HG02759 (cell line): Measurements from ENCODE around the gene SLC24A1.
A peak's percentile ranks its signal among the peaks of the same experiment; 100 is the strongest.

Source experiments
- ATAC-seq: cut with Tn5 transposase; IDR thresholded peaks from one replicate; pipeline ENCODE4 v1.9.1; 2021; ENCODE audit warnings: mild to moderate bottlenecking, moderate library complexity; ENCODE audit not compliant: unreplicated experiment

Gene SLC24A1

DNA sequence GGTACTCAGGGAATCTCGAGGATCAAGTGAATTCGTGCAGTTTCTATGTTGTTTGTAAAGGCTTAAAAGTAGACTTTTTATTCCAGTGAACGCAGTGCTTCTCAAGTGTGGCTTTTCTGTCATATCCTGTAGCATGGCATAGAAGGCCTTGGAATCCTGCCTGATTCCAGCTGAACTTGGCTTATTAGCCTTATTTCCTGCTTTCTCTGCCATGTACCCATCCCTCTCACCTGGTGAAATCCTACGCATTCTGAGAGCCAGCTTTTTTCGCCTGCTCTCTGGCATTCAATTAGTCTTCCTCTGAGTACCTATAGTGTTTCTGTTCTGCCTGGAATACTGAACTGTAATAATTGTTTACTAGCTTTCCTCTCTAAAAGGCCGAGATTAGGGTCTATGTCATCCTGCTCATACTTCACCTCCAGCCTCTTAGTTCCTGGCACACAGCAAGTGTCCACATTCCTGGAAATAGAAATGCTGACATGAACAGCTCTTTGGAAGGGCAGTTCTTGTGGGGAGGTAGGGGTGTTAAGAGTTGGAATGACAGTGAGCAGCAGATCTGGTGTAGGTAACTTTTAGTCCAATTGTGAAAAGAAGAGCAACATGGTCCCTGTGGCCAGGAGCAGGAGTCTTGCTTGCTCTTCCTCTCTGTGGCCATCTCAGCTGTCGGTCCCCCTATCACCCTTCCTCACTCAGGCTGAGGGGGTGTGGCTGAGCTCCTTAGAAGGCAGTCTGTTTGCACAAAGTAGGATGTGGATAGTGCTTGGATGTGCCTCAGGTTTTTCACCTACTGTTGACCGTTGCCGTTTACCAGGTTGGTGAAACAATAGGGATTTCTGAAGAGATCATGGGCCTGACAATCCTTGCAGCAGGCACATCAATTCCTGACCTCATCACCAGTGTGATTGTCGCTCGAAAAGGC is 30.4 kb downstream of the SLC24A1 start:
- no peak for ATAC-seq

DNA sequence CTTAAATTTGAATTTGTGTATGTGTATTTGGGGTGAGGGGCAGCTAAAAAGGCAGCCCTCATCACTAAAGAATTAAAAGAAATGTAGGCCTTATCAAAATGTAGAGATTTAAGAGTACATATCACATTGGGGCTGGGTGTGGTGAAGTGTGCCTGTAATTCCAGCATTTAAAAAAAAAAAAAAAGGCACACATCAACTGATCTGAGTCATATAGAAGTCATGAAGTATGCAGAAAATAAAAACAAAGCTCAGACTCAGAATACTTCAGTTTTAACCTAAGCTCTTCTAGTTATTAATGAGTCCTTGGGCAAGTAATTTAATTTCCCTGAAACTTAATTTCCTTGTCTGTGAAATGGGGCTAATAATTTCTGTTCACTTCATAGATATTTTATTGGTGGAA is 31.6 kb downstream of the SLC24A1 start:
- ATAC-seq = no peak

DNA sequence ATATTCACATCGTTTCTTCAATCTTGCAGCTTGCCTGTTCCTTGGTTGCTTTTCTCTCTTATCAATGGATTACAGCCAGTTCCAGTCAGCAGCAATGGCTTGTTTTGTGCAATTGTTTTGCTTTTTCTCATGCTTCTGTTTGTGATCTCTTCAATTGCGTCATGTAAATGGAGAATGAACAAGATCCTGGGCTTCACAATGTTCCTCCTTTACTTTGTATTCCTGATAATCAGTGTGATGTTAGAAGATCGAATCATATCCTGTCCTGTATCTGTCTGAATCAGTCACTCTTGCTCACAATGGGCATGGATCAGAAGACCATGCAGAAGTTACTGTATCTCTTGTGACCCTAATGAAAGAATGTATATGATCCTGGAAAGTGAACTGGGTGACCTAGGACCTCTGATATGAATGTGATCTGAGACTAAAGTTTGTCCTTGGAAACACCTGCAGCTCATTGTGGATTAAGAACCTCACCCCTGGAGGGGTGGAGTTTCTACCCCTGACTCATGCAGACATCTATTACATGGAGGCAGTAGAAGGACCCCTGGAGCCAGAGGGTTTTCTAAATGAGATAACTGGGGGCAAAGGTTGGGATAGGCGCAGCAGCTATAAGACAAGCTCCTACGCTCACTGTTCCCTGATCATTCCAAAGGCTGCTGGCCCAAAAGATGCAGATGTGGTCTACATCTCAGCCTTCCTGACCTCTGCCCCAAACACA is 32.2 kb downstream of the SLC24A1 start:
- ATAC-seq = no peak

DNA sequence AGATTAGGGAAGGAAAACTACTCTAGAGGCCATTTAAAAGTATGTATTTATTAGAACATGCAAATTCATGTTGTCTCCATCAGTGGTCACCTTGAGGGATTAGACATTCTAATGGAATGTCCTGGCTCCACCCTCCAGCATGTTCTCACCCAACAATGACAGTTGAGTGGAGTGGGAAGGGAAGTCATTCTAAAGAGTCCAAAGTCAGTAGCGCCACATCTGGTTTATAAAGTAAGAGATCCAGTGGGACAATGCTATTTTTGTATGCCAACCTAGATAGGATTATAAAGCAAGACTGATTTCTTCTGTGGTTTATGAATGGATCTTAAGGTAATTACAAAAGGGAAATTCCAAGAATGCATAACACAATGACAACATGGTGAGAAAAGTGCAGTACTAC is 33.3 kb downstream of the SLC24A1 start:
- ATAC-seq = no peak

DNA sequence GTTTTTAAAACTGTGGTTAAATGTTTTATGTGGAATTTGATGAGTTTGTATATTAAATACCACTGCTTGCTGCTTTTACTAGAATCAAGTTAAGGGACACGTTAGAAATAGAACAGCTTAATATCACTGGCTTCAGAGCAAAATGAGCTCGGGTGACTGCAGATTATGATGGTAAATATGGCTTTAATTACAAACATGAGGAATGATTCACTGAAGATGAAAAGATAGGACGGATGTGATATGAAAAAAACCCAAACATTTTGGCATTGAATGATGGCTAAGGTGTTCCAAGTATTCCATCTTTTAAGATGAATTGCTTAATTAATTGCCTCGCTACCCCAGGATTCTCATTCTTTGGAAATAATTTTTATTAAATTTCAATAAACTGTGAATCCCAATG is 33.7 kb downstream of the SLC24A1 start:
- ATAC-seq = no peak

DNA sequence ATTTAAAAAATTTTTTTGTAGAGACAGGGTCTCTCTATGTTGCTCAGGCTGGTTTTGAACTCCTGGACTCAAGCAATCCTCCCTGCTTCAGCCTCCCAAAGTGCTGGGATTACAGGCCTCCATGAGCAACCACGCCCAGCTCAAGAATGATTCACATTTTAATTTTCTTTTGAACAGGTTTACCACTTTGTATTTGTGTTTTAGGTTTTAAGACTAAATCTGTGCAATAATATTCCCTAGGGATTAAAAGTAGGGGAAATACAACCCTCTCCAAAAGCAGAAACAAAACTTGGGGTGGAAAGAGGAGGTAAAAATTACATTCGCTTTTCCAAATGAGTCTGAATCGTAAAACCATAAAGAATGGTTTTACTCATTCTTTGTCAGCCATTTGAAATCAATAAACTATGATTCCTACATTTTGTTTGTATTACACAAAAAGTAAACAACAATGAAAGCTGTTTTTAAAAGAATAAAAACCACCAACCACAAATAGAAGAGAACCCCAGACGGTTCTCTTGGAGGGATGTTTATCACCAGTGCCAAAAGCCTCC is 37.8 kb downstream of the SLC24A1 start:
- no peak for ATAC-seq

DNA sequence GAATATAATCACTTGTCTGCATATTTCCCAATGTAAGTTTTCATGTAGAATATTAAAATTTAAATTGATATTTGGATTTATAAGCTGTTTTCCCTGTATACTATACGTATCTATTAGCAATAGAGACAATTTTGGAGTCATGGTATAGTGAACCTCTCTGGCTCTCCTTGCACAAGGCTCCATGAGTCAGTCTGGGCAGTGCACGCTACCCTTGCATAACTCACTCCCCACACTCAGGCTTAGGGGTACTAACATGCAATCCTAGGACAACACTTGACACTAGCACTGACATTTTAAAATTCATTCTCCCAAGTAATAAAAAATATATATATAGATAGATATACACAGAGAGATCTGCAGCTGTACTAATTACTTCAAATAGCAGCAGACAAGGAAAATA is 39.2 kb downstream of the SLC24A1 start:
- no peak for ATAC-seq

DNA sequence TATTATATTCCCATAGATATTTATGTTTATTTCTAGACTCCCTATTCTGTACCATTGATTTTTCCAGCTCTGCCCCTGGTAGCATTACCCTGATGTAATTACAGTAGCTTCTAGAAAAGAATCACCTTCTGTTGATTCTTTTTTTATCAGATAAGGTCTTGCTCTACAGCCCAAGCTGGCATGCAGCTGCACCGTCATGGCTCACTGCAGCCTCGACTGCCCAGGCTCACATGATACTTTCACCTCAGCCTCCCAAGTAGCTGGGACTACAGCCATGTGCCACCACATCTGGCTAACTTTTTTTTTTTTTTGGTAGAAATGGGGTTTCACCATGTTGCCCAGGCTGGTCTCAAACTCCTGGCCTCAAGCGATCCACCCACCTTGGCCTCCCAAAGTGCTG is 41.8 kb downstream of the SLC24A1 start:
- peak; percentile 85 for ATAC-seq

DNA sequence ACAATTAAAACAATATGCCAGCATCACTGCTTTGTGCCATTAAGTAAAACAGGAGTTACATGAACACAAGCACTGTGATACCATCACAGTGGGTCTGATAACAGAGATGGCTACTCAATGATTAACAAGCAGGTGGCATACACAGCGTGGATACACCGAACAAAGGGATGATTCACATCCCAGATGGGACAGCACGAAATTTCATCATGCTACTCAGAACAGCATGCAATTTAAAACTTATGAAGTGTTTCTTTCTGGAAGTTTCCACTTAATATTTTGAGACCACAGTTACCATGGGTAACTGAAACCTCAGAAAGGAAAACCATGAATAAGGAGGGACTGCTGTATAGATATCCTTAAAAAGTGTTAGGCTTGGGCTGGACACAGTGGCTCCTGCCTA is 44.5 kb downstream of the SLC24A1 start:
- no peak for ATAC-seq

DNA sequence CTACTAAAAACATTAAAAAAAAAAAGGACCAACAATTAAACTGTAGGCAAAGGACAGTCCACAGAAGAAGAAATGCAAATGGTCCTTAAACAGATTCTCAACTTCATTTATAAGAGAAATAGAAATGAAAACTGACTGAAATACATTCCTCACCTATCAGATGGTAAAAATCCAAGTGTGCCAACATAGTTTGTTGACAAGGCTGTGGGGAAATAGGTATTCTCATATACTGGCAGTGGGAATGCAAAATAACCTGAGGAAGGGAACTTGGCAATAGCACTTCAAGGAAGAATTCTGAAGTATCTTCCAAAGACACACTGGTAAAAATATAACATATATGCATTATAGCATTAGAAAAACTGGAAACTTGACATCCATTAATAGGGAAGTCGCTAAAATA is 53.8 kb downstream of the SLC24A1 start:
- ATAC-seq = no peak

DNA sequence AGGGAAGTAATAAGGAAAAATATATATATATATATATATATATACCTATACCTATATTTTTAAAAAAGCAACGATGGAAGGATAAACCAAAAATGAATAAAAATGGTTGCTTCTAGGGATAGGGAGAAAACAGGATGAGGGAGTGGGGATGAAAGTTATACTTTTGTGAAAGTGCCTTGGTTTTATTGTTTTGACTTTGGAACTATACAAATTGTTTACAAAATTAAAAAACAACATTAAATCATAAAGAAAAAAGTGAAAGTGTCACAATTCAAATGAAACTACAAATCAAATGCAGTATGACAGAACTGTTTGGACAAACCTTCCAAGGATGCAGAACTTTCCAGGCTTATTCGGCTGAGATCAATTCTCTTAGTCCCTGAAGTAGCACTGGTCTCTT is 54.4 kb downstream of the SLC24A1 start:
- no peak for ATAC-seq

DNA sequence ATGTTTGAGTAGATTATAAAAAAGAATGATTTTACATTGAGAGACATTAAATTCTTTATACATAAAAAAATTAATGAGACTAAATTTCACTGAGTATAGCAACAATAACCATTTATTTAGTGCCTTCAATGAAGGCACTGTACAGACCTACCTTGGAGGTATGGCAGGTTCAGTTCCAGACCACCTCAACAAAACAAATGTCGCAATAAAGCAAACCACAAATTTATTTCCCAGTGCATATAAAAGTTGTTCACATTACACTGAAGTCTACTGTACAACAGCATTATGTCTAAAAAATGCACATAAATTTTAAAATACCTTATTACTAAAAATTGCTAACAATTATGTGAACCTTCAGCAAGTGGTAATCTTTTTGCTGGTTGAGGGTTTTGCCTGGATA is 58.8 kb downstream of the SLC24A1 start:
- ATAC-seq = no peak

DNA sequence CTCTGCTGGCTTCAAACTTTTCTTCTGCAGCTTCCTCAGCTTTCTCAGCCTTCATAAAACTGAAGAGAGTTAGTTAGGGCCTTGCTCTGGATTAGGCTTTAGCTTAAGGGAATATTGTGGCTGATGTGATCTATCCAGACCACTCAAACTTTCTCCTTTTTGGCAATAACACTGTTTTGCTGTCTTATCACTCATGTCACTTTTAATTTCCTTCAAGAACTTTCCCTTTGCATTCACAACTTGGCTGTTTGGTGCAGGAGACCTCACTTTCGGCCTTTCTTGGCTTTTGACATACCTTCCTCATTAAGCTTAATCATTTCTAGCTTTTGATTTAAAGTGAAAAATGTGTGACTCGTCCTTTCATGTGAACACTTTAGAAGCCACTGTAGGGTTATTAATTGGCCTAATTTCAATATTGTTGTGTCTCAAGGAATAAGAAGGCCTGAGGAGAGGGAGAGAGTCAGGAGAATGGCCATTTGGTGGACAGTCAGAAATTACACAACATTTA is 60.7 kb downstream of the SLC24A1 start:
- ATAC-seq = no peak

DNA sequence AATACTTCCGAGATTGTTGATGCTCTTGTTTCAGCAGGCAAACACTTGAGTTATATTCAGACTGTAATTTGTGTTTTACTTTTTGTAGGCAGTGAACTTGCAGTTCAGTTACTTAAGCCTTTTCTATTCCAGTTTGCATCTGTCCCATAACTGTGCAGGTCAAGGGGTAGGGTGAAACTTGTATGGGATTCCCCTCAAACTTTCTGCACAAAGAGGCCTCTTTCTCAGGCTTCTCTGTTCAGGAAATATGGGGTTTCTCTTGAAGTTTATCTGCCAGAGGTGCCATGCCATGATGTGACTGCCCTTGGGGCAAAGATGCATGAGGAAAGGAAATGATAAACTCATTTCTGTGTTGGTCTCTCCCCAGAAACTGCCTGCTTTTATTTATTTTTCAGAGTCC is 66.7 kb downstream of the SLC24A1 start:
- ATAC-seq = no peak

DNA sequence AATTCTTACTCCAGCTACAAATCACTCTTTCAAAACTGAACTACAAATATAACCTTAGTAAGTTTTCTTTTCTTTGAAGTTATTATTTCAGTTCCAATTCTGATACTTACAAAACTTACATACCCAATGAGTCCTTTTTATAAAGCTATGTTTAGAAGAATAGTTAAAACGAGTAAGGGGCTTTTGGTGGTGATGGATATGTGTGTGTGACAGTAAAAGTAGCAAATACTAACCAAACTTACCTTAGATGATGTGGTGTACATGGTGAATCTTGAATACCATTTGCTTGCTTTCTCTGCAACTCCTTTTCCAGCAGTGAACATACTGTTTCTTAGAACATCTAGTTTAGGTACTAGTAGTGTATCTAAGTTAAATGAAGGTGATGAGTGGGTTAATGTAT is 68.4 kb downstream of the SLC24A1 start:
- ATAC-seq = no peak

DNA sequence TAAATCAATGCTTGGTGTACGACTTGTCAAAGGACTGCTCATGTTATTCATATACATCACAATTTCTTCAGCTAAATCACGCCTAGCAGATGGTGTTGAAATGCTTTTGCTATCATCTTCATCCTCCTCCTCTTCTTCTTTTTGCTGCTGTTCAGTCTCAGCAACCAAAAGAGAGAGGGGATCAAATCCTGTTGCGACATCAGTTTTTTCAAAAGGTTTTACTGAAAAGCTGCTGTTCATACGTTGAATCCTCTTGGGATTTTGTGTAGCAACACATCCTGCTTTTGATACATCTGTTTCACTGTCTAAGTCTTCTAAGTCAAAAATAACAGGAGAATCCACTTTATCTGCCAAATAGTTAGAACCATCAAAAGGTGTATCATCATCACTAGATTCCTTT is 69.0 kb downstream of the SLC24A1 start:
- ATAC-seq = no peak

DNA sequence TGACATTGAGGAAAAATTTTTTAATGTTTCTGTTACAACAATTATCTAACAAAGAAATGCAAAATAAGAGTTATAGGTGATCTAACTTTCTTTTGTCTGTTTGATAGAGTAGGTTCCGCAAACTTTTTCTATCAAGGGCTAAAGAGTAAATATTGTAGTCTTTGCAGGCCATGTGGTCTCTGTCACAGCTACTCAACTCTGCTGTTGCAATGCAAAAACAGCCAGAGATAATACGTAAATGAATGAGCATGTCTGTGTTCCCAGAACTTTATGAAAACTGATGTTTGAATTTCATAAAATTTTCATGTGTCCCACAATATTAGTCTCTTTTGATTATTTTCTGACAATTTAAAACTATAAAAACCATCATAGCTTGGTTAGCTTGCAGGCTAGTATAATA is 73.3 kb downstream of the SLC24A1 start:
- no peak for ATAC-seq
